Measurements from ENCODE around the gene TMEM254. TPM values are rescaled to one million over a fixed set of nuclear protein-coding genes. Genes with fewer than 3 reads are reported as not detected.
"Not testable (repeated sequence)": the region's sequence is repeated elsewhere in the genome, so short reads cannot be mapped to it uniquely, and the experiment has no call there.

TMEM254 gene
- total RNA-seq, 1 donor from 2014 or later, result 15.5 TPM

- intact Hi-C loops (cut with micrococcal nuclease), result no loop called here
These were observed 2.7 kb upstream of the TMEM254 start for GRCh38 chr10:80075781-80076180.

DNA sequence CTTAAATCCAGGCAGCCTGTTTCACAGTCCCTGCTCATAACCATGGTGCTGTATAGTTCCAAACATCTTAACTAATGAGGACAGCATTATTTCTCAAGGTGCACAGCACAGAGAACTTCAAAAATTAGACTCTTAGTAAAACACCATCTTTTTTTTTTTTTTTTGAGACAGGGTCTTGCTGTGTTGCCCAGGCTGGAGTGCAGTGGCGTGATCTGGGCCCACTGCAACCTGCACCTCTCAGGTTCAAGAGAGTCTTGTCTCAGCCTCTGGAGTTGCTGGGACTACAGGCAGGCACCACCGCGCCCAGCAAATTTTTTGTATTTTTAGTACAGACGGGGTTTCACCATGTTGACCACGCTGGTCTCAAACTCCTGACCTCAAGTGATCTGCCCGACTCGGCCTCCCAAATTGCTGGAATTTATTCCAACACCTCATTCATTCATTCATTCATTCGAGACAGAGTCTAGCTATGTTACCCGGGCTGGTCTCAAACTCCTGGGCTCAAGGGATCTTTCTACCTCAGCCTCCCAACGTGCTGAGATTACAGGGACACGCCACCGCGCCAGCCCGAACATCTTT lies 507 bp upstream of the TMEM254 start:
- intact Hi-C loops (cut with micrococcal nuclease), result loop anchor here (2.0 kb wide), 1 partner anchor 731 kb away; the partner anchor contains the start of gene PPIF

DNA sequence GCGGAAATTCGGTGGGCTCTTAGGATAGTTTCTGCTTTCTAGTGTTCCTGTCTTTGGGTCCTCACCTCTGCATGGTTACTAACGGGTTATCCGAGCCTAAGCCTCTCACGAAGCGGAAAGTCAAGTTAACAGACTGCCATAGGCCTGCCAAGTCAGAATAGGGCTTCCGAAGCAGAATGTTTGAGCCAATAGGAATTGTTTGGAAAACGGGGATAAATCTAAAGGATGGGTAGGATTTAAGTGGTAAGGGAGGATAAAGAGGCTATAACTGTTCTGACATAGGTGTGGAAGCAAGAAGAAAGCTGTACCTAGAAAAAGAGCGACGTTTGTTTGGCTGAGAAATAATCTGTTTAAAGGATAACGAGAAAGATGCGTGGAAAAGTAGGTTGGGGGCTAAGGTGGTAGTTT lies 851 bp downstream of the TMEM254 start:
- intact Hi-C loops (cut with micrococcal nuclease), result loop anchor here (1.0 to 2.0 kb wide), 3 partner anchors 108 to 733 kb away; partner anchors contain the start of gene PPIF

DNA sequence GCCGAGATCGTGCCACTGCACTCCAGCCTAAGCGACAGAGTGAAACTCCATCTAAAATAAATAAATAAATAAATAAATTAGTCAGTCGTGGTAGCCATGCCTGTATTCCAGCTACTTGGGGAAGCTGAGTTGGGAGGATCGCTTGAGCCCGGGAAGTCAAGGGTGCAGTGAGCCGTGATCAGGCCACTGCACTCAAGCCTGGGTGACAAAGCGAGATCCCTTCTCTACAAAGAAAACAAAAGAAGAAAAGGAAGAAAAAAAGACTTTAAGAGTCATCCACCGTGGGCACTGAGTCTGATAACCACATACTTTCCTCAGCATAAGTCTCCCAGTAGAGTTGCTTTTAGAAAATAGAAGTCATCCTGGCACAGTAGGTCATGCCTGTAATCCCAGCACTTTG lies 2.6 kb downstream of the TMEM254 start:
- intact Hi-C loops (cut with micrococcal nuclease), result no loop called here

DNA sequence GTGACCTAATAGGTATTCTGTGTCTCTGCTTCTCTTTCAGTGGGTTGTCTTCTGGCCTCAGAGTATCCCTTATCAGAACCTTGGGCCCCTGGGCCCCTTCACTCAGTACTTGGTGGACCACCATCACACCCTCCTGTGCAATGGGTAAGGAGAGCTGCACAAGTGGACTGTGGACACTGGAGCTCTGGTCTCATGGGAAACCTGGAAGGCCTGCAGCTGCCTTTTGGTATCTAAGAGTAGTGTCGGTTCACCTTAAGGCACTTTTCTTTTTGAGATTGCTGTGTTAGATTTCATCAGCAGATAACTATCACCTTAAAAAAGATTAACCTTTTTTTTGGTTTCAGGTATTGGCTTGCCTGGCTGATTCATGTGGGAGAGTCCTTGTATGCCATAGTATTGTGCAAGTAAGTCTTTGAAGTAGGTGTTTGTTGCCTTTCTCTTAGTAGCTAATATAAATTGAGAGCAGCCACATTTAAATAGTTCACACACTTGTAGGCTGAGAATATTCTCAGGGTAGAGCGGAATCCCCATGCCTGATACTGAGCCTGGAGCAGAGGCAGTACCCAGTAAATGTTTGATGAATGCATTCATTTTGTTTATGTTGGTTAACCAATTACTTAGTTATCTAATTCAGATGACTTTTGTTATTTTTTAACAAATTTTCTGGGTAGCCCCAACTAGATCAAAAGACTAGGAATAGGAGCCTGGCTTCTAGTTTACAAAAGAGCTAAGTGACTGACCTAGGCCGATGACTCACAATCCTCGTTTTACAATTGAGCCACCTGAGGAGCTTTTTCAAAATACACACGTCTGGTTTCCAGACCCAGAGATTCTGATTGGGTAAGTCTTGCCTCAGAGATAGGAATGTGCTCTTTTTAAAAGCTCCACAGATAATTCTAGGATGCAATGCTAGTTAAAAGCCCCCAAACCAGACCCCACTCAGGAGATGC lies 3.6 kb downstream of the TMEM254 start:
- intact Hi-C loops (cut with micrococcal nuclease), result no loop called here

DNA sequence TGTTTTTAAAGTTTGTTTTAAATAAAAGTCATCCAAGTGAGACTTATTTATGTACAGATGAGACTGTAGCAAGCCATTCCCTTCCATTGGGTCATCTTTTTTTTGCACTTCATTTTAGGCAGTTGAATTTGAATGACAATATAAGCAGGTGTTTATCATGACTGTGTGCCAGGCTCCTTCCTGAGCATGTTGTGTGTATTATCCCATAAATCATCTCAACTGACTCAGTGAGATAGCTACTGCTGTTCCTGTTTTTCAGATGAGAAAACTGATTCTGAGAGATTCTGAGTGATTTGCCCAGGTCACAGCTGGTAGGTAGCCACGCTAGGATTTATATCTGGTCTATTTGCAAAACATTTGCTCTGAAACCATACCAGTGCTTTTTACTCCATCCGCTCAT lies 11.7 kb downstream of the TMEM254 start:
- intact Hi-C loops (cut with micrococcal nuclease), result no loop called here

- intact Hi-C loops (cut with micrococcal nuclease), result no loop called here
These were observed 15.8 kb downstream of the TMEM254 start for GRCh38 chr10:80094231-80094630.

- intact Hi-C loops (cut with micrococcal nuclease), result not testable (repeated sequence)
These were observed 19.8 kb downstream of the TMEM254 start for GRCh38 chr10:80098272-80098671.

DNA sequence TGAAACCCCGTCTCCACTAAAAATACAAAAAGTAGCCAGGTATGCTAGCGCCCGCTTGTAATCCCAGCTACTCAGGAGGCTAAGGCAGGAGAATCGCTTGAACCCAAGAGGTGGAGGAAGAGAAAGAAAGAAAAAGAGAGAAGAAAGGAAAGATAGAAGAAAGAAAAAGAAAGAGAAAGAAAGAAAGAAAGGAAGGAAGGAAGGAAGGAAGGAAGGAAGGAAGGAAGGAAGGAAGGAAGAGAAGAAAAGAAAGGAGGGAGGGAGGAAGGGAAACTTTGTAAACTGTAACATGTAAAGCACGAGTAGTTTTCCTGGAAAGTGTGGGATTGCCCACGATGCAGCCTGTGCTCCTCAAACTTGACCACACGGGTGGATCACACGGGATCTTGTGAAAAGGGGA lies 20.8 kb downstream of the TMEM254 start:
- intact Hi-C loops (cut with micrococcal nuclease), result not testable (repeated sequence)

DNA sequence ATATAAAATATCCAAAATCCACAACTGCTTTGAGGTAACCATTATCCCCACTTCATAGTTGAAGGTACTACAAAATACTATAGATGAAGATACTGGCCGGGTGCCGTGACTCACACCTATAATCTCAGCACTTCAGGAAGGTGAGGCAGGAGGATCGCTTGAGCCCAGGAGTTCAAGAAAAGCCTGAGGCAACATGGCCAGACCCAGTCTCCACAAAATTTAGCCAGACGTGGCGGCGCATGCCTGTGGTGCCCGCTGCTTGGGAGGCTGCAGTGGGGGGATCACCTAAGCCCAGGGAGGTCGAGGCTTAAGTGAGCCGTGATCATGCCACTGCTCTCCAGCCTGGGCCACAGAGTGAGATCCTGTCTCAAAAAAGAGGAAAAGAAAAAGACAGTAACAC lies 21.7 kb downstream of the TMEM254 start:
- intact Hi-C loops (cut with micrococcal nuclease), result no loop called here

DNA sequence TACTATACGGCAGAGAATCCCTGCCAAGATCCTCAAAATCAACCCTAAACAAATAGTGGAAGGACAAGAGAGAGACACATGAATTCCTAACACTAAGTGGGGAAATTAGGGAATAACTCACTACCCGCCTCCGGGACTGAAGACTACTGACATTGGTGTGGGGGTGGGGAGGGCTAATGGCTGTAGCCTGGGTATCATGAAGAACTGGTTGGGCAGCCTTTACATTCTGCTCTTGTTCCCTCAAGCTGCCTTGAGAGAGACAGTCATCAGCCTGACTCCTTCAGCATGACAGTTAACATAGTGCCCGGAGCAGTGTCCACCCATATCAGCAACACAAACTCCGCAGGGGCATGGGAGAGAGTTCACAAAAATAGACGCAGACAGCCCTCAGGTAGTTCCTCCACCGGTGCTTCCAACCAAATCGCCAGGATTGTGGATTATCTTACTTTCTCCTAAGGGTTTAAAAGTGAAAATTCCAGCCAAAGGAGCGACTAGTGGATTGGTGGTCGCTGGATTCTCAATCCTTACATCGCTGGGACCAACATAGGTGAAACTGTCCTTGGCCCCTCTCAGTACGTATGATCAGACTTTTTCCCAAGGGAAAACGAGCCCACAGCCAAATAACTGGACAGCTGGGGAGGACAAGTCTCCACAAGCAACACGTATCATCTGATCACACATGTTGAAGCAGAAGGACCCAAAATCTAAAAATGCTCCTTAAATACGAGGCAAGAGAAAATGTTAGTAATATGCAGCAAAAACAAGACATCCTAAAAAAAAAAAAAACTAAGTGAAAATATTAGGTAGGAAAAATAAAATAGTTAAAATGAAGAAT lies 22.6 kb downstream of the TMEM254 start:
- intact Hi-C loops (cut with micrococcal nuclease), result no loop called here

- intact Hi-C loops (cut with micrococcal nuclease), result no loop called here
These were observed 25.8 kb downstream of the TMEM254 start for GRCh38 chr10:80104066-80104926.

DNA sequence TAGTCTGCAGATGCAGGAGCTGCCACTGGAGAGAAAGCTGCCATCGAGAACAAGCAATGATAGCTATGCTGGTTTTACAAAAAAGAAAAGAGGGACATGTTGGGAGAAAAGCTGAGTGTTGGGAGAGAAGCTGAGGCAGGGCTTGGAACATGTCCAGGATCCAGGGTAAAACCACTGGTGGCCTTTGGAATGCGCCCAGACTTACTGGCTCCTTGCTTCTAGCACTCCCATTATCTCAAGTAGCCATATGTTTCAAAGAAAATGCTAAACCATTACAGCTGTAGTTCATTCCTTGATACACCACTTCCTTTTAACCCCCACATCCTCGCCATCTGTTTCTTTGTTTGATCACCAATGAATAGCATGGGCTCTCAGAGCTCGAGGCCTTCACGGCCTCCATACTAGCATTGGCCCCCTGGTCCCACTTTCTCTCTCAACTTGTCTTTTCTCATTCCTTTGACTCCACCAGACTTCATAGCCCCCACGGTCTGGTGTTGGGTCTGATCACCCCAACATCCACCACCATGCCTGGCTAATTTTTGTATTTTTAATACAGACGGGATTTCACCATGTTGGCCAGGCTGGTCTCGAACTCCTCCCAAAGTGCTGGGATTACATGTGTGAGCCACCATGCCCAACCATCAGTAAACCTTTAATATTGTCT lies 30.2 kb downstream of the TMEM254 start:
- intact Hi-C loops (cut with micrococcal nuclease), result no loop called here

GRCh38 chr10:80110986-80111385 lies 32.5 kb downstream of the TMEM254 start:
- intact Hi-C loops (cut with micrococcal nuclease), result no loop called here

DNA sequence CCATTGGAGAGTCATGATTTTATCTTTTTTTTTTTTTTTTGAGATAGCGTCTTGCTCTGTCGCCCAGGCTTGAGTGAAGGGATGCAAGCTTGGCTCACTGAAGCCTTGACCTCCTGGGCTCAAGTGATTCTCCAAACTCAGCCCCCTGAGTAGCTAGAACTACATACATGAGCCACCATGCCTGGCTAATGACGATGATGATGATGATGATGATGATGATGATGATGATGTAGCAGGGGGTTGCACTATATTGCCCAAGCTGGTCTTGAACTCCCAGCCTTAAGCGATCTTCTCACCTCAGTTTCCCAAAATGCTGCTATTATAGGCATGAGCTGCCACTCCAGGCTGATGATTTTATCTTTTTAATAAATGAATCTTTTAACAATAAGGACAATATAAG lies 40.2 kb downstream of the TMEM254 start:
- intact Hi-C loops (cut with micrococcal nuclease), result no loop called here

GRCh38 chr10:80122110-80122710 lies 43.7 kb downstream of the TMEM254 start:
- intact Hi-C loops (cut with micrococcal nuclease), result no loop called here

DNA sequence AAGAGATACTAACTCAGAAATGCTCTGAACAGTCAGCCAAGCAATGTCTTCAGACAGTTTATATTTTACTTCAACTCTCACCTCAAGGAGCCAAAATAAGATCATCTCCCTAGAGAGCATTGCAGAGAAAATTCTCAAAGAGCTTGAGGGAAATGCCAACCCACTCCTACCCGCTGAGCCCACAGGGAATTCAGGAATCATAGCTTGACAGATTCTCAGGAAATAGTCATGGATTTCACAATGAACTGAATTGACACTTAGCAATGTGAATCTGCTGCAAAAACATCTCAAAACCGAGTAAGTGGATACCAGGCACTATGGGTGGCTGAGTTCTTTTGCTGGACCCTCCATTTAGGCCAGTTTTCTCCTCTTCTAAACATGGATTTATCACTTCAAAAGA lies 44.3 kb downstream of the TMEM254 start:
- intact Hi-C loops (cut with micrococcal nuclease), result no loop called here

- intact Hi-C loops (cut with micrococcal nuclease), result no loop called here
These were observed 48.4 kb downstream of the TMEM254 start for GRCh38 chr10:80126876-80127275.

DNA sequence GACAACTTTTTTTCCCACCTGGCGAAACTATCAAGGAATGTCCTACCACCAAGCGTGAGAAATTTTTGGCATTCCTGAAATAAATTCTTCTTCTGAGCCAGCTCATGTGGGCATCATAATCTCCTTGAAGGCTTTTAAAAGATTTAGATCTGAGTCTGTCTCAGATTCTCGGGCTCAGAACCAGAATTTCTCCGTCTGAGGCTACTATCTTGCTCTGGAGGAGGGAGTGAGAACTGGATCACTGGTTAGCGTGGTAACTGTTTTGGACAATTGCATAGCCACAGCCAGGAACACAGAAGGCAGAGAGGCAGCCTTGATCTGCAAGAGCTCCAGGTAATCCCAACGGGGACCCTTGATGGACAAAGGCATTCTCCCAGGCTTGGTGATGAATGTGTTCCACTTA lies 53.0 kb downstream of the TMEM254 start:
- intact Hi-C loops (cut with micrococcal nuclease), result no loop called here

Data from T-helper 2 cell treated with Interferon-gamma antibody and Interleukin-4, amounts not matched to agents 100 ng/mL and 5 ng/mL, for 36 hours (primary cell).